Activated T-helper 17 cell treated with anti-CD3 and anti-CD28 coated beads, Interleukin-2, amount 50 U/mL, for 72 hours (primary cell): ENCODE data around the gene MYBPHL. TPM values are rescaled to one million over a fixed set of nuclear protein-coding genes. Genes with fewer than 3 reads are reported as not detected.
"Not testable (repeated sequence)": the region's sequence is repeated elsewhere in the genome, so short reads cannot be mapped to it uniquely, and the experiment has no call there.

Experiments
- ATAC-seq: fragments of 150-1000 bp; cut with Tn5 transposase; replicated peaks from 2 replicates; pipeline ENCODE4 v1.10.0; 2021; ENCODE audit warnings: mild to moderate bottlenecking, moderate library complexity
- H3K27ac Mint-ChIP-seq: one replicate; pipeline ENCODE4 v1.8.0; 2022; ENCODE audit warnings: mixed read lengths
- H3K27me3 Mint-ChIP-seq: one replicate; pipeline ENCODE4 v1.8.0; 2022; ENCODE audit warnings: mixed read lengths
- H3K36me3 Mint-ChIP-seq: one replicate; pipeline ENCODE4 v1.8.0; 2022; ENCODE audit warnings: low read depth, mild to moderate bottlenecking, mixed read lengths
- H3K4me1 Mint-ChIP-seq: one replicate; pipeline ENCODE4 v1.8.0; 2022; ENCODE audit warnings: mixed read lengths
- H3K4me3 Mint-ChIP-seq: one replicate; pipeline ENCODE4 v1.8.0; 2022; ENCODE audit warnings: mild to moderate bottlenecking, mixed read lengths
- H3K9me3 Mint-ChIP-seq: one replicate; pipeline ENCODE4 v1.8.0; 2022; ENCODE audit warnings: mixed read lengths
- total RNA-seq, 2 donors: library from RNA; stranded (reverse); gene quantifications; one replicate each; pipeline ENCODE4 v1.2.3, GENCODE V29; 2022

Gene MYBPHL
- total RNA-seq, 2 donors from 2014 or later: not detected

GRCh38 chr1:109296782-109297181 is 10.0 kb downstream of the MYBPHL start:
- H3K27me3 Mint-ChIP-seq: peaks cover 15% of the 10 kb centered on the region
- ATAC-seq: no peak
- H3K4me1 Mint-ChIP-seq: peaks cover 3% of the 10 kb centered on the region
- H3K36me3 Mint-ChIP-seq: no peaks in the 10 kb centered on the region
- no peak overlapping the region for H3K4me3 Mint-ChIP-seq
- H3K27ac Mint-ChIP-seq: no peak overlapping the region
- no peaks in the 10 kb centered on the region for H3K9me3 Mint-ChIP-seq

GRCh38 chr1:109295712-109296415 is 10.9 kb downstream of the MYBPHL start:
- H3K4me1 Mint-ChIP-seq: peaks cover 3% of the 10 kb centered on the region
- no peak overlapping the region for H3K27ac Mint-ChIP-seq
- H3K9me3 Mint-ChIP-seq: no peaks in the 10 kb centered on the region
- no peaks in the 10 kb centered on the region for H3K36me3 Mint-ChIP-seq
- peaks cover 15% of the 10 kb centered on the region for H3K27me3 Mint-ChIP-seq
- ATAC-seq: no peak
- no peak overlapping the region for H3K4me3 Mint-ChIP-seq

DNA sequence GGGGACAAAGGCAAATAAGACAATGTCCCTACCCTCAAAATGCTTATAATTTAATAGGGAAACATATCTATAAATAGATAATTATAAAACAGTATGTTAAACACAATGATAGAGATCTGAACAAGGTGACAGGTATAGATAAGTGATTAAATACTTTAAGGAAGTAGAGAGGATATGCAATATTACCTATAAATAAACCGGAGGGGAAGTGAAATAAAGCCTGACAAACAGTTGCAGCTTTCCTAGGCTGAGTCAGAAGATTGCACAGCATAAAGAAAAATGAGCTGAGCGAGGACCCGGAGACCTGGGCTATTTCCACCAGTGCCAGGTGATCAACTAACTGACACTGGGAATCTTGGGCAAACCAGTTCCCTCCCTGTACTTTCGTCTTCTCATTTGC is 12.3 kb downstream of the MYBPHL start:
- Mint-ChIP-seq H3K36me3 (no peaks in the 10 kb centered on the region), H3K27me3 (peaks cover 12% of the 10 kb centered on the region), H3K9me3 (no peaks in the 10 kb centered on the region), H3K4me3 (no peak overlapping the region), H3K27ac (no peak overlapping the region), H3K4me1 (peaks cover 3% of the 10 kb centered on the region)
- ATAC-seq: no peak

DNA sequence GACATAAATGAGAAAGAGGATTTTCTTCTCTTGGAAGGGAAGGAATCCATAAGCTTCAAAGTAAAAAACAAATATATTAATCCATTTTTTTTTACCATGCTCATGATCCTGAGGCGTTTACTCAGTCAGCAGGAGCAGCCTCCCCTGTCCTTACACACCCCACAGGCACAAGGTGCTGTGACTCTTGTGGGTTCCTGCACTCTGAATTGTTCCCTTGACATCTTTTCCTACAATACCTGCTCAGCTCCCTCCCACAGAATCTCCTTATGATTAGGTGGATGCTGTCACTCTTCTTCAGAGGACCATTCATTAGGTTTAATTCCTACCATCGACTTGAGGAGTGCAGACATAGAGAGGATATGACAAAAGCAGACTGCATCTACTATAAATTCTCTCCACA is 13.8 kb downstream of the MYBPHL start:
- no peak overlapping the region for H3K27ac Mint-ChIP-seq
- H3K9me3 Mint-ChIP-seq: no peaks in the 10 kb centered on the region
- no peak for ATAC-seq
- no peaks in the 10 kb centered on the region for H3K4me1 Mint-ChIP-seq
- H3K4me3 Mint-ChIP-seq: no peak overlapping the region
- H3K36me3 Mint-ChIP-seq: no peaks in the 10 kb centered on the region
- H3K27me3 Mint-ChIP-seq: peaks cover 6% of the 10 kb centered on the region

- Mint-ChIP-seq H3K27me3 (peaks cover 6% of the 10 kb centered on the region), H3K9me3 (no peaks in the 10 kb centered on the region), H3K27ac (no peak overlapping the region), H3K4me1 (no peaks in the 10 kb centered on the region), H3K4me3 (no peak overlapping the region), H3K36me3 (no peaks in the 10 kb centered on the region)
- ATAC-seq: no peak
These were observed 14.4 kb downstream of the MYBPHL start for GRCh38 chr1:109292364-109292763.

DNA sequence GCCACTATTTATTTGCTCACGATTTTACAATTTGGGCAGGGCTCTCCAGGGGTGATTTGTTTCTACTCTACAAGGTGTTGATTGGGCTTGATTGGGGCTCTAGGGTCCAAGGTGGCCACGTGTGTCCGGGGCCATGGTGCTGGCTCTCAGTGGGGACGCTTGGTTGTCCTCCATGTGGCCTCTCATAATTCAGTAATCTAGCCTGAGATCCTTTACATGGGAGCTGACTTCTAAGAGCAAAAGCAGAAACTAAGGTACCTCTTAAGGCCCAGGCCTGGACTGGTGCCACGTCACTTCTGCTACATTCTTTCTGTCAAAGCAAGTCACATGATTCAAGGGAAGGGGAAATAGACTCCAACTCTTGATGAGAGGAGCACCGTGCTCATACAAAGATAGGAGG is 15.8 kb downstream of the MYBPHL start:
- no peaks in the 10 kb centered on the region for H3K9me3 Mint-ChIP-seq
- no peak for ATAC-seq
- H3K4me3 Mint-ChIP-seq: no peak overlapping the region
- H3K36me3 Mint-ChIP-seq: no peaks in the 10 kb centered on the region
- H3K27me3 Mint-ChIP-seq: peaks cover 6% of the 10 kb centered on the region
- H3K4me1 Mint-ChIP-seq: no peaks in the 10 kb centered on the region
- H3K27ac Mint-ChIP-seq: no peak overlapping the region

- no peak for ATAC-seq
- H3K36me3 Mint-ChIP-seq: no peaks in the 10 kb centered on the region
- H3K4me1 Mint-ChIP-seq: no peaks in the 10 kb centered on the region
- no peak overlapping the region for H3K4me3 Mint-ChIP-seq
- peaks cover 6% of the 10 kb centered on the region for H3K27me3 Mint-ChIP-seq
- H3K27ac Mint-ChIP-seq: no peak overlapping the region
- no peaks in the 10 kb centered on the region for H3K9me3 Mint-ChIP-seq
These were observed 16.7 kb downstream of the MYBPHL start for GRCh38 chr1:109290137-109290536.

- not testable (repeated sequence) for H3K36me3 Mint-ChIP-seq, H3K27ac Mint-ChIP-seq, H3K4me1 Mint-ChIP-seq, H3K27me3 Mint-ChIP-seq, H3K4me3 Mint-ChIP-seq, H3K9me3 Mint-ChIP-seq, ATAC-seq
These were observed 20.0 kb downstream of the MYBPHL start for GRCh38 chr1:109286762-109287161.

DNA sequence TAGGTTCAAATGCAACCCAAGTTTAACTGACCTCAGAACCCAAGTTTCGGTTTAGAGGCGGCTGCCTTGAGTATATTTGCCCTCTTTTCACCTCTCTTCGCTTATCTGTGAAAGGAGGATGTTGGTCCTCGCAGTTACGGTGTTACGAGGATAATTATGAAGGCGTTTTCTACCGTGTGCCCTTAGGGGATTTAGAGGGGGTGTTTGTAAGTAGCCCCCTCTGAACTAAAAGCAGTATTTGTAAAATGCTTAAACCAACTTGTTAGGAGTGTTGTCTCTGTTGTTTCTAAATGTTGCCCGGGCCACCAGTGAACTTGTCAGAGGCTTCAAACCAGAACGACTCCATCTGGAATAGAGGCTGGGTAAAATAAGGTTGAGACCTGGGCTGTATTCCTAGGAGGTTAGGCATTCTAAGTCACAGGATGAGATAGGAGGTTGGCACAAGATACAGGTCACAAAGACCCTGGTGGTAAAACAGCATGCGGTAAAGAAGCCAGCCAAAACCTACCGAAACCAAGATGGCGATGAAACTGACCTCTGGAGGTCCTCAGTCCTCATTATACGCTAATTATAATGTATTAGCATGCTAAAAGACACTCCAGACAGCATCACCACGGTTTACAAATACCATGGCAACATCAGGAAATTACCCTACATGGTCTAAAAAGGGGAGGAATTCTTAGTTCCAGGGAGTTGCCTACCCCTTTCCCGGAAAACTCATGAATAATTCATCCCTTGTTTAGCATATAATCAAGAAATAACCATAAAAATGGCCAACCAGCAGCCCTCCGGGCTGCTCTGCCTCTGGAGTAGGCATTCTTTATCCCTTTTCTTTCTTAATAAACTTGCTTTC is 22.8 kb downstream of the MYBPHL start:
- Mint-ChIP-seq H3K4me1 (peaks cover 5% of the 10 kb centered on the region), H3K9me3 (no peaks in the 10 kb centered on the region), H3K4me3 (peak overlapping the region; percentile 87), H3K27ac (peak overlapping the region; percentile 75), H3K27me3 (no peaks in the 10 kb centered on the region), H3K36me3 (no peaks in the 10 kb centered on the region)
- ATAC-seq: peak; percentile 36

GRCh38 chr1:109282952-109283747 is 23.7 kb downstream of the MYBPHL start, which contains the start of gene PSRC1:
Gene PSRC1 (minus strand): TSS chr1:109283145.
- ATAC-seq: peak; percentile 98
- H3K9me3 Mint-ChIP-seq: no peaks in the 10 kb centered on the region
- H3K27me3 Mint-ChIP-seq: no peaks in the 10 kb centered on the region
- H3K4me3 Mint-ChIP-seq: peak within 1 kb of the TSS; percentile 87
- peaks cover 5% of the 10 kb centered on the region for H3K4me1 Mint-ChIP-seq
- no peaks in the 10 kb centered on the region for H3K36me3 Mint-ChIP-seq
- peak within 1 kb of the TSS; percentile 75 for H3K27ac Mint-ChIP-seq

- Mint-ChIP-seq H3K27me3 (no peaks in the 10 kb centered on the region), H3K4me1 (peaks cover 5% of the 10 kb centered on the region), H3K9me3 (no peaks in the 10 kb centered on the region), H3K4me3 (peak overlapping the region; percentile 87), H3K27ac (peak overlapping the region; percentile 75), H3K36me3 (no peaks in the 10 kb centered on the region)
- no peak for ATAC-seq
These were observed 24.3 kb downstream of the MYBPHL start for GRCh38 chr1:109282497-109282951.

DNA sequence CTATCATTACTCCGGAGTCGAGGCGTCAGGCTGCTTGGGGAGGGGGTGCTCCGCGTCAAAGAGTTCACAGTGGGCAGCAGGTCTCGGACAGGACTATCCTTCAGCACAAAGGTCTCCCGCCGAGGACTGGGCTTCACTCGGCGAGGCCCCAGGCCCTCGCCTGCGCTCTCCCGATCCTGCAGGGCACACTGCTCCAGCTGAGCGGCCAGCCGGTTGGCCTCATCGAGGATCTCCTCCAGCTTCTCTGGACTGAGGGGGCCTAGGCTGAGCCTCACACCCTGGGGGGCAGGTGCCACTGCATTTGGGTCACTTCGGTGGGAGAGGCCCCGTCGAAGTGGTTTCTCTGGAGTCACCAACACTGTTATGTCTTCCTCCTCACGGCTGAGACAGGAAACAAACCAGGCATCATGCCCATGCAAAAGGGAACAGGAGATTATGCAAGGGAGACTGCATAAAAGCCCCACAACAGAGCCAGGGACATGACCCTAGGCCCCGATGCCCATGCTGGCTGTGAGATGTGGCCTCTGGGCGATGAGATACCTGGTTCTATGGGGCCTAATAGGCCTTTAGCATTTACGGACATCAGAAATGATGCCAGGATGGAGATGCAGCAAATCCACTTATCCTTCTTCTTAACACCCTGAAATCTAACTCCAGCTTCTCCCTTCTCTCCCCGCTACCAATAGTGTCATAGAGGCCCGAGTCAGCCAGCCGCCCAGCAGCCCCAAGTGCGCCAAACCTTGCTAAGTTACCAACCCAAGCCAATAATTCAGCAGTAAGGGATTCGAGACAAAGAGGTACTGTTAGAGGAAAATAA is 24.9 kb downstream of the MYBPHL start:
- Mint-ChIP-seq H3K36me3 (no peaks in the 10 kb centered on the region), H3K4me3 (peak overlapping the region; percentile 87), H3K27me3 (no peaks in the 10 kb centered on the region), H3K9me3 (no peaks in the 10 kb centered on the region), H3K27ac (peak overlapping the region; percentile 75), H3K4me1 (peaks cover 5% of the 10 kb centered on the region)
- ATAC-seq: no peak

DNA sequence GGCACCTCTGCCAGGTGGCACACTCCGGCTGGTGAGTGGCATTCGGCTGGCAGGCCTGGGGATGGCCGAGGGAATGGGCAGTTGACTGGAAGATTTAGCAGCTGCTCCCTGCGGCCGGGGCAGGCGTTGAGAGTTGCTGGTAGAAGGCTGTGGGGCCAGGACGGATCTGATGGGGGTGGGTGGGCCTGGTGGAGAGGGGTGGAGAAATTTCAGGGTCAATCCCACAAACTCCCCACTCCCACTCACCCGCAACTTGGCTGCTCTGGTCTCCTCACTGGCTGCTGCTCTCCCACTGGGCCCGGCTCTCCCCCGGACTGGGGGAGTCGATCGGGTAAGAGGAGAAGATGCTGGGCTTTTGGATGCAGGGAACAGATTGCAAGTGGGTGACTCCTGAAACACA is 25.9 kb downstream of the MYBPHL start:
- ATAC-seq: no peak
- peaks cover 5% of the 10 kb centered on the region for H3K4me1 Mint-ChIP-seq
- no peak overlapping the region for H3K4me3 Mint-ChIP-seq
- H3K27ac Mint-ChIP-seq: no peak overlapping the region
- H3K27me3 Mint-ChIP-seq: no peaks in the 10 kb centered on the region
- H3K9me3 Mint-ChIP-seq: no peaks in the 10 kb centered on the region
- no peaks in the 10 kb centered on the region for H3K36me3 Mint-ChIP-seq
